Measurements from ENCODE around the gene RTN4RL1. TPM values are rescaled to one million over a fixed set of nuclear protein-coding genes. Genes with fewer than 3 reads are reported as not detected.
"Not testable (repeated sequence)": the region's sequence is repeated elsewhere in the genome, so short reads cannot be mapped to it uniquely, and the experiment has no call there.

Gene RTN4RL1
- total and polyA plus RNA-seq, 12 donors, result 0.81 to 6.3 (median 2.7) TPM

- Histone ChIP-seq H3K4me1 (peaks cover 0 to 8% (median 0%) of the 10 kb centered on the region in 9 donors), H3K27ac (no peak overlapping the region), H3K4me3 (no peak overlapping the region), H3K27me3 (peaks cover 0 to 1% (median 0%) of the 10 kb centered on the region in 7 donors), H3K36me3 (no peaks in the 10 kb centered on the region), H3K9me3 (no peaks in the 10 kb centered on the region)
- TF ChIP-seq, protein P1, sequence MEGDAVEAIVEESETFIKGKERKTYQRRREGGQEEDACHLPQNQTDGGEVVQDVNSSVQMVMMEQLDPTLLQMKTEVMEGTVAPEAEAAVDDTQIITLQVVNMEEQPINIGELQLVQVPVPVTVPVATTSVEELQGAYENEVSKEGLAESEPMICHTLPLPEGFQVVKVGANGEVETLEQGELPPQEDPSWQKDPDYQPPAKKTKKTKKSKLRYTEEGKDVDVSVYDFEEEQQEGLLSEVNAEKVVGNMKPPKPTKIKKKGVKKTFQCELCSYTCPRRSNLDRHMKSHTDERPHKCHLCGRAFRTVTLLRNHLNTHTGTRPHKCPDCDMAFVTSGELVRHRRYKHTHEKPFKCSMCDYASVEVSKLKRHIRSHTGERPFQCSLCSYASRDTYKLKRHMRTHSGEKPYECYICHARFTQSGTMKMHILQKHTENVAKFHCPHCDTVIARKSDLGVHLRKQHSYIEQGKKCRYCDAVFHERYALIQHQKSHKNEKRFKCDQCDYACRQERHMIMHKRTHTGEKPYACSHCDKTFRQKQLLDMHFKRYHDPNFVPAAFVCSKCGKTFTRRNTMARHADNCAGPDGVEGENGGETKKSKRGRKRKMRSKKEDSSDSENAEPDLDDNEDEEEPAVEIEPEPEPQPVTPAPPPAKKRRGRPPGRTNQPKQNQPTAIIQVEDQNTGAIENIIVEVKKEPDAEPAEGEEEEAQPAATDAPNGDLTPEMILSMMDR (IDR thresholded peaks at IDR 0.05), result no peak
- ATAC-seq (no peak), DNase-seq (no peak)
- intact Hi-C loops (cut with DNase I), result no loop called here
- 84 to 93% methylated on average over 4 of the region's 4 CpGs for WGBS, 2 donors
These were observed 39.4 kb downstream of the RTN4RL1 start for GRCh38 chr17:1985686-1986085.

DNA sequence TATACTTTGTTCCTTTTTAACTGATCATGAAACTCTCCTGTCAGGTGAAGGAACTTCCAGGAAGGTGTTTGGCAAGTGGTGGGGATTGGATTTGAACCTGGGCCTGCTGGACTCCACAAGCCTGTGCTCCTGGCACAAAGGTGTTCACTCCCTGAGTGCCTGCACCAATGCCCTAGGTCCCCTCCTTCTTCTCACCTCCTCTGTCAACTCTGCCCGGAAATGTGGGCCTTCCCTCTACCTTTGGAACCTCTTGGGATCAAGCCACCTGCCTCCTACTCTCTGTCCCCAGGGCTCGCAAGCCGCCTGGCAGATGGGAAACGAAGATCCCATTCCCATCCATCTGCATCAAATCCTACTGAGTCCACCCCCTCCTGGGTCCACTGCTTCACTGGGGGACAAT lies 40.0 kb downstream of the RTN4RL1 start:
- no peaks in the 10 kb centered on the region for H3K36me3 ChIP-seq
- H3K27me3 ChIP-seq, result no peaks in the 10 kb centered on the region
- peaks cover 0 to 8% (median 0%) of the 10 kb centered on the region in 9 donors for H3K4me1 ChIP-seq
- ATAC-seq (no peak), DNase-seq (no peak)
- no peak overlapping the region for H3K4me3 ChIP-seq
- TF ChIP-seq, protein P1 (IDR thresholded peaks at IDR 0.05), result no peak
- H3K9me3 ChIP-seq, result no peaks in the 10 kb centered on the region
- intact Hi-C loops (cut with DNase I), result no loop called here
- WGBS, 2 donors, result 92 to 95% methylated on average over 4 of the region's 4 CpGs
- no peak overlapping the region for H3K27ac ChIP-seq

DNA sequence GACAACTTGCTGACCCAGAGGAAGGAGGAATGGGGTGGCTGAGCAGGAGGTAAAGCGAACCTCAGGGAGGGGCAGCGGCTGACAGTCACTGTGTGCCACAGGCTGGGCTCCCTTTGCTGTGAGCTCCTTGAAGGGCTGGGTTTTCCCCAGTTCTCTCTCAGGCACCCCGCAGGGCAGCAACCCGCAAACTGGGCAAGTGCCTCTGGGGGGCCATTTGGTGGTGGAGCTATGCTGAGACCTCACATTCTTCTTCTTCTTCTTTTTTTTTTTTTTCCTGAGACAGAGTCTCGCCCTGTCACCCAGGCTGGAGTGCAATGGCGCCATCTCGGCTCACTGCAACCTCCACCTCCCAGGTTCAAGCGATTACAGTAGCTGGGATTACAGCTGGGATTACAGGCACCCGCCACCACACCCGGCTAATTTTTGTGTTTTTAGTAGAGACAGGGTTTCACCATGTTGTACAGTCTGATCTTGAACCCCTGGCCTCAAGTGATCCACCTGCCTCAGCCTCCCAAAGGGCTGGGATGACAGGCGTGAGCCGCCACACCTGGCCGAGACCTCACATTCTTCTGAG lies 42.3 kb downstream of the RTN4RL1 start:
- H3K27ac ChIP-seq; H3K9me3 ChIP-seq; H3K4me1 ChIP-seq; H3K36me3 ChIP-seq; ATAC-seq; intact Hi-C loops (cut with DNase I); DNase-seq; H3K4me3 ChIP-seq: not testable (repeated sequence)
- WGBS, 2 donors, result 83 to 85% methylated on average over 12 to 13 of the region's 13 CpGs
- peaks cover 0 to 17% (median 0%) of the 10 kb centered on the region in 7 donors for H3K27me3 ChIP-seq

DNA sequence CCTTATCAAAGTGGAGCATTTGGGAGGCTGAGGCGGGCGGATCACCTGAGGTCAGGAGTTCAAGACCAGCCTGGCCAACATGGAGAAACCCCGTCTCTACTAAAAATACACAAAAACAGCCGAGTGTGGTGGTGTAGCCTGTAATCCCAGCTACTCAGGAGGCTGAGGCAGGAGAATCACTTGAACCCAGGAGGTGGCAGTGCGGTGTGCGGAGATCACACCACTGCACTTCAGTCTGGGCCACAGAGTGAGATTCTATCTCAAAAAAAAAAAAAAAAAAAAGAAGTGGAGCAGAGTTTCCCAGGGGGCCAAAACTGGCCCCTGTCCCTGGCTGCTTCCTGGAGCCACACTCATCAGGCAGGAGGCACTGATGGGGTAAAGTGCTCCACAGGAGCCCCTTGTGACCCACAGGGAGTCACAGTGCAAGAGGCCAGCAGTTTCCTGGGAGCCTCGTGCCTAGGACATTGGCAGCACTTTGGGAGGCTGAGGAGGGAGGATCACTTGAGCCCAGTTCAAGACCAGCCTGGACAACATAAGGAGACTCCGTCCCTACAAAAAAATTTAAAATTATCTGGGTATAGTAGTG lies 44.4 kb downstream of the RTN4RL1 start:
- TF ChIP-seq, protein P1 (IDR thresholded peaks at IDR 0.05), result no peak
- Histone ChIP-seq H3K4me1 (peaks cover 0 to 12% (median 0%) of the 10 kb centered on the region in 9 donors), H3K9me3 (no peaks in the 10 kb centered on the region), H3K4me3 (no peak overlapping the region), H3K27ac (no peak overlapping the region), H3K36me3 (no peaks in the 10 kb centered on the region), H3K27me3 (peaks cover 0 to 38% (median 20%) of the 10 kb centered on the region in 7 donors)
- intact Hi-C loops (cut with DNase I), result no loop called here
- ATAC-seq (no peak), DNase-seq (no peak)
- 90 to 91% methylated on average over 8 of the region's 8 CpGs for WGBS, 2 donors
